Glomerular visceral epithelial cell (primary cell): ENCODE results near the gene IFITM2.
A peak's percentile ranks its signal among the peaks of the same experiment; 100 is the strongest.
"Not testable (repeated sequence)": the region's sequence is repeated elsewhere in the genome, so short reads cannot be mapped to it uniquely, and the experiment has no call there.

ENCODE experiments used
- DNase-seq: peaks from one replicate; pipeline ENCODE4 v3.0.0-alpha.2; 2016; ENCODE audit errors: extremely low spot score

Gene IFITM2

DNA sequence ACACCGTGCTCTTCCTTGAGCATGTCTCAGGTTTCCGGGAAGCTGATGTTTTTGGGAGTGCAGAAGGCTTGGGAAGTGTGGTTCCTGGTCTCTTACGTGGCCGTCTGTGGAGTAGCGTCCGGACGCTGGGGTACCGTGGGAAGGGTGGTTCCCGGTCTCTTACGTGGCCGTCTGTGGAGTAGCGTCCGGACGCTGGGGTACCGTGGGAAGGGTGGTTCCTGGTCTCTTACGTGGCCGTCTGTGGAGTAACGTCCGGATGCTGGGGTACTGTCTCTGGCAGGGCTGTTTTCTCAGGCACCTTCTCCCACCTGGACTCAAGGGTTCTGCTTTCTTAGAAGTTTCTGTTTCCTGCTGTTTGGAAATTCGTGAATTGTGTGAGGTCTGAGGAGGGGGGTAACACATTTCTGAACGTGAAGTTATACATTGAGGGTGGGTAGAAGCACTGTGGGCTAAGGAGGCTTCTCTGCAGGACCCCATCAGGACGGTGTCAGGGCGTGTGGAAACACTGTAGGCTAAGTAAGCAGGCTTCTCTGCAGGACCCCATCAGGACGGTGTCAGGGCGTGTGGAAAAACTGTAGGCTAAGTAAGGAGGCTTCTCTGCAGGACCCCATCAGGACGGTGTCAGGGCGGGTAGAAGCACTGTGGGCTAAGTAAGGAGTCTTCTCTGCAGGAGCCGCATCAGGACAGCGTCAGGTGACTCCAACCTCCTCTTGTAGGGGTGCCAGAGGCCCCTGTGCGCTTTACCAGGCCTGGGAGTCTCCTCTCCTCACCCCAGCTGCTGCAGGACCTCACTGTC, 18.4 kb downstream of the IFITM2 start:
- no peak for DNase-seq

GRCh38 chr11:326592-326841, 18.9 kb downstream of the IFITM2 start:
- DNase-seq, result no peak

GRCh38 chr11:326842-327580, 19.4 kb downstream of the IFITM2 start:
- peak; percentile 44 for DNase-seq

GRCh38 chr11:327581-327923, 19.9 kb downstream of the IFITM2 start:
- DNase-seq, result no peak

DNA sequence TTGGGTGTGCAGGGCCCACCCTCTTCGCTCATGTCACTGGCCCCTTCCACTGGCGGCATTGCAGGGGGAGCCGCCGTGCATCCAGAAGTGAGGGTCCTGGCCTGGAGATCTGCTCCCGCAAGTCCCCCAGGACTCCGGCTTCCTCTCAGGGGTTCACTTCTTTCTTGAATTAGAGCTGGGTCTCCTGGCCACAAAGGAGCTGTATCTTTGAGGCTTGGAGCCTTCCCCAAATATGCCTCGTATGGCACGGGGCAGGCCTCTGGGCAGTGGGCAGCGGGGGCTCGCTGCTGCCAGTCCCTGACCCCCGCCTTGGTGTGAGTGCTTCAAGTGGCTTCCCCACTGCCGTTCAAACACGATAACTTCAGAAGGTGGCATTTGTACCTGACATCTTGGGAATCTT, 20.4 kb downstream of the IFITM2 start:
- no peak for DNase-seq

DNA sequence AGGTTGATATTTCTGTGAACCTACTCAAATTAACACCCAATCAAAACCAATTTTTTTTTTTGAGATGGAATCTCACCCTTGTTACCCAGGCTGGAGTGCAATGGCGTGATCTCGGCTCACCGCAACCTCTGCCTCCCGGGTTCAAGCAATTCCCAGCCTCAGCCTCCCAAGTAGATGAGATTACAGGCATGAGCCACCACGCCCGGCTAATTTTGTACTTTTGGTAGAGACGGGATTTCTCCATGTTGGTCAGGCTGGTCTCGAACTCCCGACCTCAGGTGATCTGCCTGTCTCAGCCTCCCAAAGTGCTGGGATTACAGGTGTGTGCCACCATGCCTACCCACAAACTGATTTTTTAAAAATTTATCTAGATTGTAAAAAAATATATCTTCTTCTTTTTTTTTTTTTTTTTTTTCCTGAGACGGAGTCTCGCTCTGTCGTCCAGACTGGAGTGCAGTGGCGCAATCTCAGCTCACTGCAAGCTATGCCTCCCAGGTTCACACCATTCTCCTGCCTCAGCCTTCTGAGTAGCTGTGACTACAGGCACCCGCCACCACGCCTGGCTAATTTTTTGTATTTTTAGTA, 21.0 kb downstream of the IFITM2 start:
- DNase-seq, result not testable (repeated sequence)

GRCh38 chr11:329886-330253, 22.3 kb downstream of the IFITM2 start:
- no peak for DNase-seq

DNA sequence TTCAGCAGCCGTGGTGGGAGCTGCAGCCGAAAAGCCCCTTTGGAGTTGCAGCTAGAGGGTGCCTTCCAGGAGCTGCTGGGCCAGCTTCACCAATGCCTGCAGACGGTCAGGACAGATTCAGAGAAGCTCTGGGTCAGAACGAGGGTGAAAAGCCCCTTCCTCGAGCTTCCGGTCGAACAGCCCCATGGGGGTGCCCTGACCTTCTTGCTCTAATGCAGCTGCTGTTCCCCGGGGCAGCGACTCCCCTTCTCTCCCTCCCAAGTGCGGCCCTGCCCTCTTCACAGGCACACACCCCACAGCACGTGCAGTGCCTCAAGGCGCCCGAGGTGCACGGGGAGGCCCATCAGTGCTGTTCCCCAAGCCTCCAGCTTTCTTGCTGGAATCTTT, 22.7 kb downstream of the IFITM2 start:
- no peak for DNase-seq

GRCh38 chr11:330694-331357, 23.2 kb downstream of the IFITM2 start:
- no peak for DNase-seq

- no peak for DNase-seq
These were observed 23.9 kb downstream of the IFITM2 start for GRCh38 chr11:331358-332060.

- no peak for DNase-seq
These were observed 25.2 kb downstream of the IFITM2 start for GRCh38 chr11:332651-333480.

DNA sequence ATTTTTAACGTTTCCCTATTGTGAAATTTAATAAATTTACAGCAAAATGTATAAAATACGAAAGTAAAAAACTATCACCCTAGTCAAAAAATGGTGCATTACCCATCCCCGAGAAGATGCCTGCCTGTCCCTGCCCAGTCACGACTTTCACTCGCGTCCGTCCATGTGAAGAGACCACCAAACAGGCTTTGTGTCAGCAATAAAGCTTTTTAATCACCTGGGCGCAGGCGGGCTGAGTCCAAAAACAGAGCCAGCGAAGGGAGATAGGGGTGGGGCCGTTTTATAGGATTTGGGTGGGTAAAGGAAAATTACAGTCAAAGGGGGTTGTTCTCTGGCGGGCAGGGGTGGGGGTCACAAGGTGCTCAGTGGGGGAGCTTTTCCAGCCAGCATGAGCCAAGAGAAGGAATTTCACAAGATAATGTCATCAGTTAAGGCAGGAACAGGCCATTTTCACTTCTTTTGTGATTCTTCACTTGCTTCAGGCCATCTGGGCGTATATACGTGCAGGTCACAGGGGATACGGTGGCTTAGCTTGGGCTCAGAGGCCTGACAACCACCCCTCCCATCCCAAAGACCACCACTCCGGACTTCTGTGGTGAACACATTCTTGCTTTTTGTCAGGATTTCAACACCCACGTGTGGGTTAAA, 26.1 kb downstream of the IFITM2 start:
- not testable (repeated sequence) for DNase-seq

- DNase-seq, result no peak
These were observed 26.8 kb downstream of the IFITM2 start for GRCh38 chr11:334264-334994.

DNA sequence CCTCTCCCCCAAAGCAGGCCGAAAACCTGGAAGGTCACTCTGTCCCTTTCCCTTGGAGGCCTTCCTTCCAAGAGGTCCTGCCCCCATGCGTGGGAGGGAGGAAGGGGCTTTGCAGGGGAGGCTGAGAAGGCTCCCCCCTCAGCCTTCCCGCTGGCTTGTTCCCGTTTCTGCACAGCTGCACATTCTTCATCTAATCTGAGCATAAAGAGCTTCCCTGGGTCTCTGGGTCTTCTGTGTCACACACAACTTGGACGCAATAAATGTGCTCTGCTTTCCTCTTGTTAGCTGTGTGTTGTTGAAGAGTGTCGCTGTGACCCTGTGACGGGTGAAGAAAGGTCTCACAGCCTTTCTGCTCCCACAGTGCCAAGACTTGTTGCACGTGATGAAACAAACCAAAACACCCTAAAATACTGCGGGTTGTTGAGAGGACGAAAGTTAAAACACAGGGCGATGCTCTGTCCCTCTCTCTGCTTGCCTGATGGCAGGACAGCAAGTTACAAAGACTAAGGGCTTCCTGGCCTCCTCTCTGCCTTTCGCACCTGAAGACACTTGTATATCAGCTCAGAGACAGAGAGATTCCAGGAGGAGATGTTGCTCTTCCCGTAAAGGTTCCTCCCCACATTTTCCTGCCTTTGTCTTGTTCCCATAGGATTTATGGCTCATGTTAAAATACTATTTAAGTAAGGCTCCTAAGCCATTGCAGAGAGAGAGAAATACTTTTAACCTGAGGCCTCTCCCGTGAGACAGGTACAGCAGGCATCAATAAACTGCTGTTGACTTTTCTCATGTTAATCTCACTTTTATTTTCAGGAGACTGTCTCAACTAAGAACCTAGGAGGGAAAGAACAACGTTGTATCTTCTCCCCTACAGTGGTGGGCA, 28.4 kb downstream of the IFITM2 start:
- no peak for DNase-seq

- DNase-seq, result no peak
These were observed 29.1 kb downstream of the IFITM2 start for GRCh38 chr11:336659-337198.

GRCh38 chr11:337711-338110, 30.1 kb downstream of the IFITM2 start:
- DNase-seq, result no peak

DNA sequence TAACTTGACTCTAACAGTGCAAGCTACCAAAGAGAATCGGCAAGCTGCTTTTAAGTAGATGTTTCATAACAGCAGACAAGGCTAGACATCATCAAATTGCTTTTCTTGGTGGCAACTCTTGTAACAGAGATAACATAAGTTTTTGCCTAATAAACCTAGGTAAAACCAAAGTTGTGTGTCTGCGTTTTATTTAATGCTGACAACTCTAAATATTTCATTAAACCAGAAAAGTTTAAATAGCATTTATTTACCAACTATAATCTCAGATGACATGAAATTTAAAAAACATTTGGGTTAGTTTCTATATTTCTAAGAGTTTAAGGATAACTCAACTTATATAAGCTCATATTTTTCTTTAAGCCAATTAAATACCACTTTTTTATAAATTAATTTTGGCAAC, 32.3 kb downstream of the IFITM2 start:
- no peak for DNase-seq

DNA sequence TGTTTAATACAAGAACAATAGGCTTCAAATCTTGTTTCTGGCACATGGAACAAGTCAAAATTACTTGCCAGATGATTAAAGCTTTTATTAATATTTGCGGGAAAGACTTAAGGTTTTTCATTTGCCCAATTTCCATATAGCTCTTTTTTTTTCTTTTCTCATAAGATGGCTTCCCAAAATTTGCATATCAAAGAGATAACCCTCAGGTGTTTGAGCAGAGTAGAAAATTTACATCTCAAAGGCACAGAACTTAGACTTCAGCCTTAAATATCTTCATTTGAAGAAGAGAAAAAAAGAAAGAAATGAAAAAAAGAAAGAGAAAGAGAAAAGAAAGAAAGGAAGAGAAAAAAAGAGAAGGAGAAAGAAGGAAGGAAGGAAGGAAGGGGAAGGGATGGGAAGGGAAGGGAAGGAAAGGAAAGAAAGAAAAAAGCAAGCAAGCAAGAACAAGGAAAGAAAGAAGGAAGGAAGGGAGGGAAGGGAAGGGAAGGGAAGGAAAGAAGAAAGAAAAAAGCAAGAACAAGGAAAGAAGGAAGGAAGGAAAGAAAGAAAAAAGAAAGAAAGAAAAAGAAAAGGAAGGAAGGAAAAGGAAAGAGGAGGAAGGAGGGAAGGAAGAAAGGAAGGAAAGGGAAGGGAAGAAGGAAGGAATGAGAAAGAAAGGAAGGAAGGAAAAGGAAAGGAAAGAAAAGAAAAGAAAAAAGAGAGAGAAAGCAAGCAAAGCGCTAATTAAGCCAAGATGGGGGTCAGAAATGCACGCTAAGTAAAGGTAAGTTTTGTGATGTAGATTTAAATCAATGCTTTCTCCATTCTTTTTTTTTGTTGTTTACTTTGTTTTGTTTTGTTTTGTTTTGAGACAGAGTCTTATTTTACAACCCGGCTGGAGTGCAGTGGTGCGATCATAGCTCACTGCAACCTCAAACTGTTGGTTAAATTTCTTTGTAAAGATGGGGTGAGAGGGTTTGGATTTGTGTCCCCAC, 33.2 kb downstream of the IFITM2 start:
- DNase-seq, result no peak
